ENCODE data around the gene TASL.
"Not testable (repeated sequence)": the region's sequence is repeated elsewhere in the genome, so short reads cannot be mapped to it uniquely, and the experiment has no call there.

Gene TASL

DNA sequence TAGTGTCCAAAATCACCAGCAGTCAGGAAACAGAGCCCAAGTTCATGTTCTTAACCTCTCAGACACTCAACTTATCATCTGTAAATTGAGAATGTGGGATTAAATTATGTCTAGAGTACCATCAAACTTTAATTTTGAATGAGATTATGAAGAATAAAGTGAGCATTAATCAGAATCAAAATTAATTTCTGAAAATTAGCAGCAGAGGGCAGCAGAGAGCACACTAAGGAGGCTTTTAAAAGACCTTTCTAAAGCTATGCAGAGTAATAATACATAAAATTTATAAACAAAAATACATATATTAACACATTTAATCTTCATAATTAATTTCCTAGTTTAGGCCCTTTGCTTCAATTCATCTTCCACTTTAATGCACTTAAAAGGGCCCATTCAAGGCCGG, 7.1 kb downstream of the TASL start:
- no peaks in the 10 kb centered on the region for H3K36me3 ChIP-seq (ENCODE audit: insufficient read depth)
- no peak overlapping the region for H3K4me3 ChIP-seq (IDR thresholded peaks at IDR 0.05; ENCODE audit: insufficient read depth, low read depth, low read length)
- H3K9ac ChIP-seq = no peak overlapping the region
- peaks cover 60% of the 10 kb centered on the region for H3K79me2 ChIP-seq (ENCODE audit: insufficient read depth, low read depth)
- no peaks in the 10 kb centered on the region for H3K27me3 ChIP-seq (ENCODE audit: insufficient read depth, low read depth)
- TF ChIP-seq, protein P1, sequence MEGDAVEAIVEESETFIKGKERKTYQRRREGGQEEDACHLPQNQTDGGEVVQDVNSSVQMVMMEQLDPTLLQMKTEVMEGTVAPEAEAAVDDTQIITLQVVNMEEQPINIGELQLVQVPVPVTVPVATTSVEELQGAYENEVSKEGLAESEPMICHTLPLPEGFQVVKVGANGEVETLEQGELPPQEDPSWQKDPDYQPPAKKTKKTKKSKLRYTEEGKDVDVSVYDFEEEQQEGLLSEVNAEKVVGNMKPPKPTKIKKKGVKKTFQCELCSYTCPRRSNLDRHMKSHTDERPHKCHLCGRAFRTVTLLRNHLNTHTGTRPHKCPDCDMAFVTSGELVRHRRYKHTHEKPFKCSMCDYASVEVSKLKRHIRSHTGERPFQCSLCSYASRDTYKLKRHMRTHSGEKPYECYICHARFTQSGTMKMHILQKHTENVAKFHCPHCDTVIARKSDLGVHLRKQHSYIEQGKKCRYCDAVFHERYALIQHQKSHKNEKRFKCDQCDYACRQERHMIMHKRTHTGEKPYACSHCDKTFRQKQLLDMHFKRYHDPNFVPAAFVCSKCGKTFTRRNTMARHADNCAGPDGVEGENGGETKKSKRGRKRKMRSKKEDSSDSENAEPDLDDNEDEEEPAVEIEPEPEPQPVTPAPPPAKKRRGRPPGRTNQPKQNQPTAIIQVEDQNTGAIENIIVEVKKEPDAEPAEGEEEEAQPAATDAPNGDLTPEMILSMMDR (conservative IDR thresholded peaks at IDR 0.05; ENCODE audit: low read depth, low read length) = peak; percentile 52
- no peak overlapping the region for H3K4me2 ChIP-seq
- no peaks in the 10 kb centered on the region for H4K20me1 ChIP-seq (ENCODE audit: insufficient read depth)
- no peak overlapping the region for H2AFZ ChIP-seq (ENCODE audit: low read depth)
- peaks cover 49% of the 10 kb centered on the region for H3K4me1 ChIP-seq (ENCODE audit: low read depth, poor library complexity, severe bottlenecking)
- no peak overlapping the region for H3K27ac ChIP-seq

DNA sequence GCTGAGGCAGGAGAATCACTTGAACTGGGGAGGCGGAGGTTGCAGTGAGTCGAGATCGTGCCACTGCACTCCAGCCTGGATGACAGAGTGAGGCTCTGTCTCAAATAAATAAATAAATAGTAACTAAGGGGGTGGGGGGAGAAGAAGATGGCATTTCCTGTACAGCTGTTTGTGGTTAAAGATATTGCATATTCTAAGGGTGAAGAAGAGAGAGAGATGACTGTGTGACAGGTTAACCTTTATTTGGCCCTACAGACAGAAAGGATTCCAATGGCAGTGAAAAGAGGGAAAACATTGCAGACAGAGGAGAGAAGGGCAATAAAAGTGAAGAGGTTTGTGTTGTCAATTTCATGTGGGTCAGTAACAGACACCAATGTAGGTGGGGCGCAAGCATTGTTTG, 9.4 kb downstream of the TASL start:
- H3K36me3 ChIP-seq (ENCODE audit: insufficient read depth) = no peaks in the 10 kb centered on the region
- no peaks in the 10 kb centered on the region for H4K20me1 ChIP-seq (ENCODE audit: insufficient read depth)
- H3K9ac ChIP-seq = no peak overlapping the region
- H3K4me1 ChIP-seq (ENCODE audit: low read depth, poor library complexity, severe bottlenecking) = peaks cover 46% of the 10 kb centered on the region
- TF ChIP-seq, protein P1 (conservative IDR thresholded peaks at IDR 0.05; ENCODE audit: low read depth, low read length) = no peak
- H3K4me2 ChIP-seq = peak overlapping the region; percentile 25; the same call in 1 of the 2 replicates
- no peaks in the 10 kb centered on the region for H3K27me3 ChIP-seq (ENCODE audit: insufficient read depth, low read depth)
- peaks cover 59% of the 10 kb centered on the region for H3K79me2 ChIP-seq (ENCODE audit: insufficient read depth, low read depth)
- H3K4me3 ChIP-seq (IDR thresholded peaks at IDR 0.05; ENCODE audit: insufficient read depth, low read depth, low read length) = no peak overlapping the region
- no peak overlapping the region for H3K27ac ChIP-seq
- no peak overlapping the region for H2AFZ ChIP-seq (ENCODE audit: low read depth)

DNA sequence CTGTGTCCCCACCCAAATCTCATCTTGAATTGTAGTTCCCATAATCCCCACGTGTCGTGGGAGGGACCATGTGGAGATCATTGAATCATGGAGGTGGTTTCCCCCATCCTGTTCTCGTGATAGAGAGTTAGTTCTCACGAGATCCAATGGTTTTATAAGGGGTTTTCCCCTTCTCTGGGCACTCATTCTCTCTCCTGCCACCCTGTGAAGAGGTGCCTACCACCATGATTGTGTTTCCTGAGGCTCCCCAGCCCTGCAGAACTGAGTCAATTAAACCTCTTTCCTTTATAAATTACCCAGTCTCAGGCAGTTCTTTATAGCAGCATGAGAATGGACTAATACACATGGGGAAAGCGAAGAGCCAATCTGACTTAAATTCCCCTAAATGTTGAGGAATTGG, 14.5 kb downstream of the TASL start:
- not testable (repeated sequence) for H4K20me1 ChIP-seq (ENCODE audit: insufficient read depth); H3K27me3 ChIP-seq (ENCODE audit: insufficient read depth, low read depth); H3K9ac ChIP-seq; H3K4me2 ChIP-seq; H2AFZ ChIP-seq (ENCODE audit: low read depth); H3K4me3 ChIP-seq (IDR thresholded peaks at IDR 0.05; ENCODE audit: insufficient read depth, low read depth, low read length); H3K36me3 ChIP-seq (ENCODE audit: insufficient read depth); H3K27ac ChIP-seq
- H3K79me2 ChIP-seq (ENCODE audit: insufficient read depth, low read depth) = peaks cover 41% of the 10 kb centered on the region
- H3K4me1 ChIP-seq (ENCODE audit: low read depth, poor library complexity, severe bottlenecking) = peaks cover 45% of the 10 kb centered on the region

DNA sequence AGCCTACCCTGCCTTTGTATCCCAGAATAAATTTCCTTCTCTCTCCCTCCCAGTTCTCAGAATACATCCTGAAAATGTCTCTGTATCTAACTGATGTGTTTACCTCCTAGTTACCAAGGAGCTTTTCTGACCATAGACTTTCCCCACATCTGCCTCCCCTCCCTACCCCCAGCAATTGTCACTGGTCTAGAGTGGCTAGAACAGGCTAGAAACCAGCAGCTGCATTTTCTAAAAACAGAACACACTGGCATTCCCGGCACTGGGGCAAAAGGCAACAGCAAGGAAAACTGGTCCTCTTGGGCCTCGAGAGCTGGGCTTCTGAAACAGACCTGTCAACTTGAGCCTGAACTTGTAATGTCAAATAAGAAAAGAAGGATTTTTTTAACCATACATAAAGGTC, 16.4 kb downstream of the TASL start:
- Histone ChIP-seq H3K27ac (peak overlapping the region; percentile 74), H3K9ac (peak overlapping the region; percentile 41; the same call in 1 of the 2 replicates), H3K4me3 (IDR thresholded peaks at IDR 0.05; ENCODE audit: insufficient read depth, low read depth, low read length) (no peak overlapping the region), H2AFZ (ENCODE audit: low read depth) (no peak overlapping the region), H4K20me1 (ENCODE audit: insufficient read depth) (no peaks in the 10 kb centered on the region), H3K36me3 (ENCODE audit: insufficient read depth) (no peaks in the 10 kb centered on the region), H3K79me2 (ENCODE audit: insufficient read depth, low read depth) (peaks cover 39% of the 10 kb centered on the region), H3K4me1 (ENCODE audit: low read depth, poor library complexity, severe bottlenecking) (peaks cover 35% of the 10 kb centered on the region), H3K4me2 (peak overlapping the region; percentile 68), H3K27me3 (ENCODE audit: insufficient read depth, low read depth) (no peaks in the 10 kb centered on the region)
- TF ChIP-seq, protein P1 (conservative IDR thresholded peaks at IDR 0.05; ENCODE audit: low read depth, low read length) = no peak

DNA sequence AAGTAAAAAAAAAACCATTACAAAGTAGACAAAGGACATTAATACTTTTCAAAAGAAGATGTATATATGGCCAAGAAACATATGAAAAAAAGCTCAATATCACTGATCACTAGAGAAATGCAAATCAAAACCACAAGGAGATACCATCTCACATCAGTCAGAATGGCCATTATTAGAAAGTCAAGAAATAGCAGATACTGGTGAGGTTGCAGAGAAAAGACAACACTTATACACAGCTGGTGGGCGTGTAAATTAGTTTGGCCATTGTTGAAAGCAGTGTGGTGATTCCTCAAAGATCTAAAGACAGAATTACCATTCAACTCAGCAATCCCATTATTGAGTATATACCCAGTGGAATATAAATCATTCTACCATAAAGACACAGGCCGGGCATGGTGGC, 39.3 kb downstream of the TASL start:
- Histone ChIP-seq H3K27ac (no peak overlapping the region), H3K79me2 (ENCODE audit: insufficient read depth, low read depth) (no peaks in the 10 kb centered on the region), H3K4me2 (no peak overlapping the region), H3K27me3 (ENCODE audit: insufficient read depth, low read depth) (no peaks in the 10 kb centered on the region), H3K4me3 (IDR thresholded peaks at IDR 0.05; ENCODE audit: insufficient read depth, low read depth, low read length) (no peak overlapping the region), H4K20me1 (ENCODE audit: insufficient read depth) (no peaks in the 10 kb centered on the region), H3K36me3 (ENCODE audit: insufficient read depth) (no peaks in the 10 kb centered on the region), H2AFZ (ENCODE audit: low read depth) (no peak overlapping the region), H3K9ac (no peak overlapping the region), H3K4me1 (ENCODE audit: low read depth, poor library complexity, severe bottlenecking) (no peaks in the 10 kb centered on the region)
- TF ChIP-seq, protein P1 (conservative IDR thresholded peaks at IDR 0.05; ENCODE audit: low read depth, low read length) = no peak
